Activated gamma-delta T cell (primary cell): Measurements from ENCODE around the gene CR1L.
"Not testable (repeated sequence)": the region's sequence is repeated elsewhere in the genome, so short reads cannot be mapped to it uniquely, and the experiment has no call there.

Experiments
- DNase-seq: peaks from one replicate; lab custom pipeline; 2025; lab: John Stamatoyannopoulos, UW

The CR1L gene

DNA sequence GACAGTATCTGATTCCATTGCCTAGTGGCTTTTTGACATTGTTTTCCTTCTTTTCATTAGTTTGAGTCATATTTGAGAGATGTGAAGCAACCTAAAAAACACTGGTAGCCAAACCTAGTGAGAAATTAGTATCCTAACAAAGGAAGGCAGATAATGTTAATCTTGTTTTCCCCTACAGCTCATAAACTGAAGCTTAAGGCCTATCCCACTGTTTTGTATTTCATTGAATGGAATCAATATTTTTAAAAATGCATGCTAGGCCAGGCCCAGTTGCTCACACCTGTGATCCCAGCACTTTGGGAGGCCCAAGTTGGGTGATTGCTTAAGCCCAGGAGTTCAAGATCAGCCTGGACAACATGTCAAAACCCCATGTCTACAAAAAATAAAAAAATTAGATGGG lies 1.2 kb downstream of the CR1L start:
- DNase-seq: no peak

DNA sequence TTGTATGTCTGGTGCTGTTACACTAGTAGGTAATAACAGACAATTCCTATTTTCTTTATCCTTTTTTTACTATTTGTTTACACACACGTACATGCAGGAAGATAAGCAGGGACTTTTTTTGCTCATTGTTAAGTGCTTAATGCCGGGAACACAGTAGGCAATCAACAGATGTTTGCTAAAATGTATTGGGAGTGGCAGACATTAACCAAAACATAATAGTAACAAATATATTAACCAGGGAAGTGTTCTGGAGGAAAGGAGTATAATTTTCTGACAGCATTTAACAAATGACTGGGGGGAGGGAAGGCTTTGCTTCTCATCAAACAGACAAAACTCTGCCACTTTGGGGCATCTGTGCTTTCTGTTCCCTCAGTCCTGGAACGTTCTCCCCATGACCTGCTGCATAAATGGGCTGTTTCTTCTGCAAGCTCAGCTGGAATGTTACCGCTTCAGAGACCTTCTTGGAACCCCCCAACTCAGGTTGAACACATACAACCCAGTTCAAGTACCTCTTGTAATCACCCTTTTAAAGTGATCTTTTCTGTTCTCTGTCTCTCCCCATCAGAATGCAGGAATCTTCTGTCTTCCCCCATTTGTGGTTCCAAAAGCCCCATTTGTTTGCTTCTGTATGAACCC lies 2.1 kb downstream of the CR1L start:
- DNase-seq: no peak

DNA sequence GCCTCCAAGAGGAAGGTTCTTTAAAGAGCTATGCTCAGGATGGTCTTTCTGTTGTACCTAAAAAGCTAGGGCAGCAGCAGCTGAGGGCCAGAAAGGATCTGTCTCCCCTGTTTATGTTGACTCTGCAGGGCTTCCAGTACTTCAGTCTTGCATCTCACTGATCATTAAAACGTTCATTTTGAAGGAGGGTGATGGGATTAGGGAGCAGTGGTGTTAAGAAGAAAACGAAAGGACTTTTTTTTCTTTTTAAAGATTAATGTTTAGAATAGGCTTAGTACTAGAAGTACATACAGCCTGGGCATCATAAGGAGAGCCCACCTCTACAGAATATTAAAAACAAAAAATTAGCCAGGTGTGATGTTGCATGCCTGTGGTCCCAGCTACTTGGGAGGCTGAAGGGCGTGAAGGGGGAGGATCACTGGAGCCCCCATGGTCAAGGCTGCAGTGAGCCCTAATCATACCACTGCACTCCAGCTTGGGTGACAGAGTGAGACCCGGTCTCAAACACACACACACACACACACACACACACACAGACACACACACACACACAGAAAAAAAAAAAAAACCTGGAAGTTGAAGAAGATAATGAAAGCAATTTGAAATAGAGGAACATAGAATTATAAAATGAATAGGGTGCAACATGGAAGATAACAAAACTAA lies 2.9 kb downstream of the CR1L start:
- no peak for DNase-seq

DNA sequence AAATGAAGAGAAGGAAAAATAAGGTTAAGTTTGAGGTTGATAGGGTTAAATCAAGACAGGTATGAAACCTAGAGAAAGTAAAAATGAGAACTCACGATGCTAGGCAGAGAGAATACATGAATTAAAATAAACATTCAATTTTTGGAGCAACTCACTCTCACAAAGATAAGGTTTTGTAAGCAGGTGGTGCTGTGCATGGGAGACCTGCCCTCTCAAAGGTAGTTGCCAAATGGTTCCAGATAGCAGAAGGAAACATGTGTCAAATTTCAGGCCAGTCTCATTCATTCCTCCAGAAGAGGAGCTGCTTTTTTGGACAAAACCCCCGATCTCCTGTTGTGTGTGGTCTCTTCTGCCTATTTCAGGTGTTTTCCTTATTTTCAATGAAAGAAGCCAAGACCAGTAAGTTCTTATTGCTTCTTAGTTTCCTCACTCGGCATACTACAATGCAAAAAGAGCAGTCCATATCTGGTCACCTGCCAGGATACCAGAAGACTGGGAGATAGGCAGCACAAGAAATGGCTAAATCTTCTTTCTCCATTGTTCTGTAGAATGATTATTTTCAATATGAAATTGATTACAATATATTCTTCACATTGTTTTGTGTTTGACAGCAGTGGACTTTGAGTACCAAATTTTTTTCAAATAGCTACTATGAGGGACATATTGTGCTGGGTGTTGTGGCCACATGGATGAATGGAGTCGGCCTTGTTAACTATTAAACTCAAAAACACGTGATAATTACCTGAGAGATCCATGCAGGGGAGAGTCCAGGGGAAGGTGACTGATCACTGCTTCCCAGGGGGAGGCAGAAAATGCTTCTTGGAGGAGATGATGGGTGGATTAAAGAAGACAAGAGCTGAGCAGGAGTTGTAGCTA lies 3.6 kb downstream of the CR1L start:
- DNase-seq: no peak

DNA sequence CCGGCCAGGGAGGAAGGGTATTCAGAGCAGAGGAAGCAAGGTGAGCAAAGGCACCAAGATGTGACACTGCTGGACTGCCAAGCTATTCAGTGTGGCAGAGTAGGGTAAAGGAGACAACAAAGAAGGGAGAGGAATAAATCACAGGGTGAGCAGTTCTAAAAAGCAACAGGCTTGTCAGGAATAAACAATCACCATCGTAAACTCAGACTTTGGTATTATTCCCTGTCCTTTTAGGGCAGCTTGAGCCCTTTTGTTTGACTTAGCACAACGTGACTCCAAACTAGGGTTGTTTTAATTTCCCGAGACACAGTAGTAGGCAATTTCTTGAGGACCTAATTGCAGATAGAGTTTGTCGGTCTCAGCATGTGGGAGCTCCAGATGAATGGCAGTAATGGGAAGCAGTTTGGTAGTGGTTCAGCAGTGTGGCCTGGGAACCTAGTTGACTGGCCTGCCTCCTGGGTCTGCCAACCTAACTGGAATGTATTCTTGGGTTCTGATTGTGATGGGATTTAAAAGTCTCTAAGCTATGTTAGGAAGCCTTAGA lies 4.3 kb downstream of the CR1L start:
- no peak for DNase-seq

DNA sequence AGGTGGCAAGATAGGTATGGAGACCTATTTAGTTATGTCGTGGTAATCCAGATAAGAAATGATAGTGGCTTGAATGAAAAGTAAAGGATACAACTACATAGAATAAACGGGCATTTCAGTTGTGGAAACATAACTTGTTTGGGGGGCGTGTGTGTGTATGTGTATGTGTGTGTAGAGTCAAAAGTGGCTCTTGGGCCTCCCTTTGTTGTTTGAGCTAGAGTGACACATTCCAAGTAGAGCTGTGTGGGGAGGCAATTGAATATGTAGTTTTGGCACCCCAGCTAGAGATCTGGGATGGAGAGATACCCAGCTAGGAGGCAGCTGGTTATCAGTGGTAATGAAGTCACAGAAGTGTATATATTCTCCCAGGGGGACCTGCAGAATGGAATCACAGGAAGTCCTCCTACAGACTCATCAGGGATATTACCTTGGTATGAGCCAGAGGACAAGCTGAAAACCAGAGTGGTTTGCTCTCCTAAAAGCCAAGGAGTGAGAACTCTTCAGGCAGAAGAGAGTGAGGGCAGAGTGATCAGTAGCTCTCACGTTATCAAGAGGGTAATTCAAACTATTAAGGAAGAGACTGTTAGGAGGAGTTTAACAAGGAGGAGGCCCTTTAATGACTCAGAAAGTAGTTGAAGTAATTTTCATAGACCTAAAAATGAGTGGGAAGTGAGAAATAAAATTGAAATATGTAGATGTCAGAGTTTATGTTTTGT lies 5.1 kb downstream of the CR1L start:
- no peak for DNase-seq

DNA sequence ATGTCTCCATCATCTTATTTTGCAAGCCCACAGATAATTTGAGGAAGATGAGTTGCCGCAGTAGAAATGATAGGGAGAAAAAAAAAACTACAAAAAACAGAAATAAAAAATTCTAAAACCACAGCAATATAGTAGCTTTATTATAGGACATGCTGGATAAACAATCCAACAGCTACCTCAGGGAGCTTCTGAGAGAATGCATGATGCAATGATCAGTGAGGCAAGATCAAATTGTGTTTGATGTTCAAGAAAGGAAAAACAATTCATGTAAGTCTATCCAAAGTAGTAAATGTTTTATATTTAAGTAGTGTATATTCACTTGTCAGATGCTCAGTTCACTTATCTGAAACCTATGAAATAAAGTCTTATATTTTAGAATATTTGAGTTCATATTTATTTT lies 6.7 kb downstream of the CR1L start:
- DNase-seq: no peak

DNA sequence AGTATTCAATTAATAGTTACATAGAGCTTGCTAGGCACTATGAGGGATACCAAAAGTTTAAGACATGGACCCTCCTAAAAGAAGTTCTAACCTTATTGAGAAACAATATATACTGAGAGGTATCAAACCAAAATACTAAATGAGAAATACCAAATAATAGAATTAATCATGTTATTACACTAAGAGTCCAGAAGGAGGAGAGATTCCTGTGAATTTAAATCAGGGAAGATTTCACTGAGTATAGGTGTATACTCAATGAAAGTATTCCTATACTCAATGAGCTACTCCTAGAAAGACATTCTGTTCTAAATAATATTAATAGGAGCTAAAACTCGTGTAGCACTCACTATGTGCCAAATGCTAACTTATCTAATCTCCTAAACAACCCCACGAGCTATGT lies 9.4 kb downstream of the CR1L start:
- no peak for DNase-seq

DNA sequence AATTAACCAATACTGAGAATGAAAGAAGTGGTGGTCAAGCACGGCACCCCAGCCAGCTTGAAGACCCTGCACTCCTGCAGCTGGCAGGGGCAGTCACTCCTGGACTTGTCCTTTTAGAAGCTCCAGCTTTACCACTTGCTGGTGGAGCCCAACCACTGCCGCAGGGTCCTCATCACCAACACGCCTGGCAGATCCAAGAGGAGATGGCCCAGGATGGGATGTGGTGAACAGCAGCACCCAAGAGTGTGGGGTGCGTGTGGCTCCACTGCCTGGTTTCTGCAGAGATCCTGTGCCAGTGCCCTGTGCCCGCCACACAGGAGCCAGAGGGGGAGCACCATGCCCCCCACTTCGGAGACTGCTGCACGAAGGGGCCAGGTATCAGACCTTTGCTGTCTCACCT lies 13.5 kb downstream of the CR1L start:
- no peak for DNase-seq

DNA sequence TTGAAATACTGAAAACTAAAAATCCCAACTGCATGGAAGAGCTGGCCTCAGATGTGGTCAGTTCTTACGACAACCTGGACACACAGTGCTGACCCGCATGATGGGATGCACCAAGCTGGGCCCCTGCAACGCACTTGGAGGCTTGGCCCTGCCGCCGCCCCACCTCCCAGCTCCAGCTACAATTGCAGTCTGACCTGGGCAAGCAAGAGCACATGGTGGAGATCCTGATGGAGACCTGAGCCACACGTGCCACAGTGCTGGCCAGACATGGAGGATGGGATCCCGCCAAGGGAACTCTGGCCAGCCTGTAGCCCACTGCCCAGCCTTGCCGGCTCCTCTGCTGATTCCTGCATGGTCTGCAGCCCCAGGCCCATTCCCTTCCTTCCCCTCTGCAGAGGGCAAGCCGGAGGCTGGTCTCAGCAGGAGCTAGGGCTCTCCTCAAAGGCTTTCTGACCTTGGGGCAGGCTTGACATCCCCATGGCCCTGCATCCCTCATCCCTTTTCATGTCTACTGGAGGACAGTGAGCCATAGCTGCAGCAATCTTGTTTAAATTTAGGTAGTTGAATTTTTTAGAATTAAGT lies 14.1 kb downstream of the CR1L start:
- no peak for DNase-seq

DNA sequence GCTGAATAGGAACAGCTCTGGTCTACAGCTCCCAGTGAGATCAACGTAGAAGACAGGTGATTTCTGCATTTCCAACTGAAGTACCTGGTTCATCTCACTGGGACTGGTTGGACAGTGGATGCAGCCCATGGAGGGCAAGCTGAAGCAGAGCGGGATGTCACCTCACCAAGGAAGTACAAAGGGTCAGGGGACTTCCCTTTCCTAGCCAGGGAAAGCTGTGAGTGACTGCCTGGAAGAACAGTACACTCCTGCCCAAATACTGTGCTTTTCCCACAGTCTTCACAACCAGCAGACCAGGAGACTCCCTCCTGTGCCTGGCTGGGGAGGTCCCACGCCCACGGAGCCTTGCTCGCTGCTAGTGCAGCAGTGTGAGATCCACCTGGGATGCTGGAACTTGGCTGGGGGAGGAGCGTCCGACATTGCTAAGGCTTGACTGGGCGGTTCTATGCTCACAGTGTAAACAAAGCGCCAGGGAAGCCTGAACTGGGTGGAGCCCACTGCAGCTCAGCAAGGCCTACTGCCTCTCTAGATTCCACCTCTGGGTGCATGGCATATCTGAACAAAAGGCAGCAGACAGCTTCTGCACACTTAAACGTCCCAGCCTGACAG lies 14.7 kb downstream of the CR1L start:
- DNase-seq: no peak

DNA sequence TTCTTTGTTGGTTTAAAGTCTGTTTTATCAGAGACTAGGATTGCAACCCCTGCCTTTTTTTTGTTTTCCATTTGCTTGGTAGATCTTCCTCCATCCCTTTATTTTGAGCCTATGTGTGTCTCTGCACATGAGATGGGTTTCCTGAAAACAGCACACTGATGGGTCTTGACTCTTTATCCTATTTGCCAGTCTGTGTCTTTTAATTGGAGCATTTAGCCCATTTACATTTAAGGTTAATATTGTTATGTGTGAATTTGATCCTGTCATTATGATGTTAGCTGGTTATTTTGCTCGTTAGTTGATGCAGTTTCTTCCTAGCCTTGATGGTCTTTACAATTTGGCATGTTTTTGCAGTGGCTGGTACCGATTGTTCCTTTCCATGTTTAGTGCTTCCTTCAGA lies 16.5 kb downstream of the CR1L start:
- not testable (repeated sequence) for DNase-seq

DNA sequence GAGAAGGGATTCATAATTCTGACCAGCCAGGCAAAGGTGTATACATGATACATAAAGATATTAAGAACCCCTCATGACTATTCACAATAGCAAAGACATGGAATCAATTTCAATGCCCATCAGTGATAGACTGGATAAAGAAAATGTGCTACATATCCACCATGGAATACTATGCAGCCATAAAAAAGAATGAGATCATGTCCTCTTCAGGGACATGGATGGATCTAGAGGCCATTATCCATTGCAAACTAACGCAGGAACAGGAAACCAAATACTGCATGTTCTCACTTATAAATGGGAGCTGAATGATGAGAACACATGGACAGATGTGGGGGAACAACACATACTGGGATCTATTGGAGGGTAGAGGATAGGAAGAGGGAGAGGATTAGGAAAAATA lies 21.4 kb downstream of the CR1L start:
- no peak for DNase-seq

DNA sequence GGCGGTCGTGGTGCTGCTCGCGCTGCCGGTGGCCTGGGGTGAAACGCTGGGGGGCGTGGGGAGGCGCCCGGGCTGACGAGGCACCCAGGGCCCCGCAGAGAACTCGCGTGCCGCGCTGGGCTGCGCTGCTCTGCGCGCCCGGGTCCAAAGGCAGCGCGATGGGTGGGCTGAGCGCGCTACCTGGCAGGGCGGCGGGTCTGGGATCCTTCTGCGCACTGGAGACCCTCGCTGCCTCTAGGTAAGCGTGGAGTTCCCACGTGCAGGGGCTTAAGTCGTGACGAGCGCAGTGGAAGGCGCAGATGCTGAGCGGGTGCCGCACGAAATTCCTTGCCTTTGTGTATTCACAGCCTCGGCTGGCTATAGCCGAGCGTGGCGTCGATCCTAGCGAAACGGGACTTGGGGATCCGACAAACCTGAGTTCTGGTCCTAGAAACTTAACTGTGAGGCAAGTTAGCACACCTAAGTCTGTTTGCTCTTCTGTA lies 24.6 kb downstream of the CR1L start:
- DNase-seq: no peak

DNA sequence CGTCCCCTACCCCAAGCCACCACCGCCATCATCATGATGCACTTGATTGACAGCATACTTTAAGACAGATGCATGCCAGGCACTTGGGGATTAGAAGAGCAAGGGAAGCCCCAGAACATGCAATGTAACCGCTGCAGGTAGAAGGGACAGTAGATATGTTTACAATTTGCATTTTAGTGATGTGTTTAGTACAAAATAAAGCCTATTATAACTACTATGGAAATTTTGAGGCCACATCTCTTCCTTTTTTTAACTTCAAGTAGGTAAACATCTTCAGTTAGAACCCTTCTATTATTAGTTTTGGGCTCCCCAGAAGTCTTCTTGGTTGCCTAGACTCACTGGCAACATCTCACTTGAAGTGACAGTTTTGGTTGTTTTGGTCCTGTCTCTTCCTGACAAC lies 25.3 kb downstream of the CR1L start:
- no peak for DNase-seq

DNA sequence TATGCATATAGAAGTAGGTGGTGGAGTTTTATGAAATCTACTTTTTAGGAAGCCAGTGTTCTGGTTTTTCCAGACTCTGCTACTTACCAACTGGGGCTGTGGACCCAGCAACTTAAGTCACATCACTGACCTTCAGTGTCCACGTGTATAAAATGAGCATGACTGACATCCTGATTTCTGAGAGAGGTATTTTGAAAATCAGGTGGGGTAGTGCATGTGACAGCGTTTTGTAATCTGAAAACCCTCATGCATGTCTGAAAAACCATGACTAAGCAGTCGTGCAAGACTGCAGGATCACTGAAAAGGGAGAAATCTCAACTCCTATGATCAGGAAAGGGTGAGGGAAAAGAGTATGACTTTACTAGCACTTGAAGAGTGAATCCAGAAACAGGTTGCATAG lies 26.1 kb downstream of the CR1L start:
- no peak for DNase-seq

DNA sequence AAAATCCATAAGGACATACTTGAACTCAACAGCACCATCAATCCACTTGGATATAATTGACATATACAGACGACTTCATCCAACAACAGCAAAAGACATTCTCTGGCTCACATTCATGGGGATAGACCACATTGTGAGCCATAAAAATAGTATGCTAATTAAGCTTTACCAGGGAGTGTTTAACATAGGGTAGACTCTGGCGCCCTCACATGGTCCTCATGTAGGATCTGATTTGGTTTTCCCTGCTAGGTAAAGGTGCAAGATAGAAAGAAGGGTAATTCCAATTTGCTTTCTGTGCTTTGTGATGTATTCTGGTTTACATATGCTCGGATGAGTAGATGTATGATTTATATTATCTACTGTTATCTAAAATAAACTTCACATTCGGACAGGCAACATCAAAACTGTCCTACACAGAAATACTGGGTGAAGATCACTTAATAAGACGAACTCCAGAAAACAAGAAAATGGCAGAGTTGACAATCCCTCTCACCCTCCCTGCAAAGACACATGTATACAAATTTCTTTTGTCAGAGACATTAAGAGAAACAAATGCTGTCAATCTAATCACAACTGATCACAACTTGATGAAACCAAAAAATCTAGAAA lies 27.7 kb downstream of the CR1L start:
- no peak for DNase-seq

DNA sequence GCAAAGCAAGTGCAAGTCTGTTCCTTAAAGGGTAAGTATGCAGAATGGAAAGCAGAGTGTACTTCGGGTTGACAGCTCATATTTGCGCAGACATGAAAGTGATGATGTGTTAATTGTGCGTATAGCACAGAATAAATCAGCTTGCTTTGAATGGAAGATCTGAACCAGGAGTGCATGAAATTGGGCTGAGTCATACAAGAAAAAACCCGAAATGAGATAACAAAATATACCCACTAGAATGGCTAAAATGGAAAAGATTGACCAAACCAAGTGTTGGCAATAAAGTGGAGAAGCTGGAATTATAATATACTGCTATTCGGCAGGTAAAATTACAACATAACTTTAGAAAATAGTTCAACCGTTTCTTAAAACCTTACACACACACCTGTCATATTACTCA lies 28.5 kb downstream of the CR1L start:
- no peak for DNase-seq

DNA sequence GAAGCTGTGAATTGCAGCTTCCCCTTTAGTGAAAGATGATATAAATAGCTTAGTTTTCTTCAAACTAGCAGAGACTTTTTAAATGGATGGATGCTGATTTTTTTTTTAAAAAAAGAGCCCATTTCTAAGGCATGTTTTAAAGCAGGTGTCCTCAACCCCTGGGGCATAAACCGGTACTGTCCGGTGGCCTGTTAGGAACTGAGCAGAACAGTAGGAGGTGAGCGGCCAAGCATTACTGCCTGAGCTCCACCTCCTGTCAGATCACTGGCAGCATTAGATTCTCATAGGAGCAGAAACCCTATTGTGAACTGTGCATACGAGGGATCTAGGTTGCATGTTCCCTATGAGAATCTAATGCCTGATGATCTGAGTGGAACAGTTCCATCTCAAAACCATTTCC lies 31.2 kb downstream of the CR1L start:
- no peak for DNase-seq

DNA sequence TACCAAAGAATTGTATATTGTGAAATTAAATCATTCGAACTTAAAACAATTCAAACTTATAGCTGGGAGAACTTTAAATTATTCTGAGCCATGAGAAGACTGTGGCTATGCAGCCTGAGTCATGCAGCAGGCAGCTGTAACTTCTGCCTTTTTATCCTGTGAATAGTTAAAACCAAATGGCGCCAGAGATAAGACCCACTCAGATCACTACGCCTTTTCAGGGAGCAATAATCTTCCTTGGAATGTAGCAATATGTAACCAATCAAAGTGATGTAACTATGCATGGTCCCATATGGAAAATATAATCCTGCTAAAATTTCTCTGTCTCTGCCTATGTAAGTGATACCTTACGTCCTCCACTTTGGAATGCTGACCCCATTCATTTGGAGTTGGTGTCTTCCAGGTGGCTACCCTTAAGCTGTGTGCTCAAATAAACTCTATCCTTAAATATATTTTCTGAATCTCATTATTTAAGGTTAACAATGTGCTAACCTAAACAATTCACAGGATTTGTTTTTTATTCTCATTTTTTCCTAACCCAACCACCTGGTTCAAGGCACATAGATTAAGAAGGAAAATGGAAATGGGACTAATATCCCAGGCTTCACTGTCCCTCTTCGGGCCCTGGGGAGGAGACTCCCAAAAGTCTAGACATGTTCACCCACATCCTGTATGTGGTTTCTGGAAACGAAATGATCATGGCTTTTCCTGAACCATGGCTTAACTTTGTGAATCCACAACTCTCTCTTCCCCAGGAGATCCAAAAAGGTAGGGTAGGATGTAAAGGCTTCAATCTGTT lies 35.9 kb downstream of the CR1L start:
- DNase-seq: not testable (repeated sequence)
